GF-D8 (cell line): ENCODE results near the gene CDC34.

Experiments used
- DNase-seq: peaks from one replicate; lab custom pipeline; 2025; lab: John Stamatoyannopoulos, UW

Gene CDC34

DNA sequence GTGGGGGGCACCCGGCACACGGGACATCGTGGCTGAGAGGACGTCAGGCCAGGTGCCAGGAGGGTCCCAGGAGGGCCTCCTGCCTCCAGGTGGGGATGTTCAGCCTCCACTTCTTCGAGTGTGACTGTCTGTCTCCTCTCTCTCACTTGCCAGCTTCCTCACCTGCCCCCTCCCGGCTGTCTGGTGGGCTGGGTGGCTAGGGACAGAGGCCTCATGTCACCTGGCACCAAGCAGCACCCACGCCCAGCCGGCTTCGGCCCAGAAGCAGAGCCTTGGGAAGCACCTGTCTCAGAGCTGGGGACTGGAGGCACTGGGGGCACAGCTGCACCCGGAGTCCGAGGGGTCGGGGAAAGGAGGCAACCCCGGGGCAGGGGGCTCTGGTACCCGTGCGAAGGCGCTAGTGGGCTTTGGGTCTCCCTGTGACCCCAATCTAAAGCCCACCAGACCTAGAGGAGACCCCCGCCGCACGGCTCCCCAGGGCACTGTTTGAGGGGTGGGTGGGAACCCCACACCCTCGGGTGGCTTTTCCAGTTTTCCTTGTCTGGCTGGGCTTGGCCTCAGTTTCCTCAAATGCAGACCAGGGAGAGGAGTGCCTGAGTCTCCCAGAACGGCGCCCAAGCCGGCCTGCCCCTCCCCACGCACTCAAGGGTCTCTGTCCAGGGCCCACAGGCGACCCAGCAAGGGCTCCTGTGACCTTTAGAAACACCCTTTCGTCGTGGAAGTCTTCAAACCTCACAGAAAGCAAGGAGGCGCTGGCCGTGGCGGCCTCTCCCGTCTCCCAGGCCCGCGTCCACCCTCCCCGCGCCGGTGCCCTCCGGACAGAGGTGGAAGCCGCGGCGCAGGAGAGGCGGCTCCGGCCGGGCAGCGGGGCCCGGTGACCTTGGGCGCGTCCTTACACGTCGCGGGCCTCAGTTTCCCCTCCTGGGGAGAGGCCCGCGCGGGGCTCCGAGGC, 57.5 kb downstream of the CDC34 start:
- no peak for DNase-seq

DNA sequence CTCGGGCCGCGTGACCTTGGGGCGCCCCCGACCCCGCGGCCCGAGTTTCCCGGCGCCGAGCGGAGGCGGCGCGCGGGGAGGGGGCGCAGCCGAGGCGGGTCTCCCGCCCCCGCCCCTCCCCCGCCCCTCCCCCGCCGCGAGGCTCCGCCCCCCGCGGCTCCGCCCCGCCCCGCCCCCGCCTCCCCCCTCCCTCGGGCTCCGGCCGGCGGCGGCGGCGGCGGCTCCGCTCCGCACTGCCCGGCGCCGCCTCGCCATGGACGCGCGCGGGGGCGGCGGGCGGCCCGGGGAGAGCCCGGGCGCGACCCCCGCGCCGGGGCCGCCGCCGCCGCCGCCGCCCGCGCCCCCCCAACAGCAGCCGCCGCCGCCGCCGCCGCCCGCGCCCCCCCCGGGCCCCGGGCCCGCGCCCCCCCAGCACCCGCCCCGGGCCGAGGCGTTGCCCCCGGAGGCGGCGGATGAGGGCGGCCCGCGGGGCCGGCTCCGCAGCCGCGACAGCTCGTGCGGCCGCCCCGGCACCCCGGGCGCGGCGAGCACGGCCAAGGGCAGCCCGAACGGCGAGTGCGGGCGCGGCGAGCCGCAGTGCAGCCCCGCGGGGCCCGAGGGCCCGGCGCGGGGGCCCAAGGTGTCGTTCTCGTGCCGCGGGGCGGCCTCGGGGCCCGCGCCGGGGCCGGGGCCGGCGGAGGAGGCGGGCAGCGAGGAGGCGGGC, 58.3 kb downstream of the CDC34 start, which contains the start of gene HCN2:
Gene HCN2 (plus strand): TSS at position 189 of the 703 bp plus-strand sequence. CDS start 65 bp downstream, at position 254.
- no peak for DNase-seq

- no peak for DNase-seq
These were observed 58.8 kb downstream of the CDC34 start for GRCh38 chr19:590396-590745.

GRCh38 chr19:590750-591098, 59.2 kb downstream of the CDC34 start:
- DNase-seq = no peak

DNA sequence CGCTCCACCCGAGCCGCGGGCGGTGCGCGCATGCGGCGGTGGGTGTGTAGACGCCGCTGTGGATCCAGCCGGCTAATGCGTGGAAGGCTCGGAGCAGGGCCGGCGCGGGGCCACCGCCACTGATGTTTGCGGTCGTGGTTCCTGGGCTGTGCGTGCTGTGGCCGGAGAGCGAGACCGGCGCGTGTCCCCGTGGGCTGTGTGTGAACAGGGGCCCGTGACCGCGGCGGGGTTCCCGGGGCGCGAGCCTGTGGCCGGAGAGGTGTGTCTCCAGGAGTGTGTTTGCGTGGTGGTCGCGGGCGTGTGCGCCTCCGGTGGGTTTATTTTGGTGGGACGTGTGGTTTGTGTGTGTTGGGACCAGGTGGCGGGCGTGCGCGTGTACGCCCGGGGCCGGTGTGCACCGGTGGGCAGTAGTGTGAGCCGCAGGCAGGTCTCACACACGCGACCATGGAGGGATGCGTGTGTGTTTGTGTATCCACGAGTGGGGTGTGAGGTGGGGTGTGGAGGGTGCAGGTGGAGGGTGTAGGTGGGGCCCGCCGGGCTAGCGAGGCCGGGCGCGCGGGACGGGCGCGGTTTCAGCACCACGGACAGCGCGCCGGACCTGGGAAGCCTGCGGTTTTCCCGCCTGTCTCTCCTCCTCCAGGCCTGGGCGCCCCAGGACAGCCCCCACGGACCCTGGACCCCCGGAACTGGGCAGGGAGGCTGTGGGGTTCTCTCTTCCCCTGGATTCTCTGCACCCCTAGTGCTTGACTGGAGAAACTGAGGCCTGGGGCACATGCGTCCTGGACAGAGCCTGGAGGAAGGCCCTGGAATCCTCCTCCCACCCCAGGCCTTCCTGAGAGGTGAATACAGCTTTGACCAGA, 59.8 kb downstream of the CDC34 start:
- DNase-seq = no peak
